Neuronal stem cell (in vitro differentiated cells): ENCODE results near the gene LYZL6.
"Not testable (repeated sequence)": the region's sequence is repeated elsewhere in the genome, so short reads cannot be mapped to it uniquely, and the experiment has no call there.

Source experiments
- DNase-seq: peaks from one replicate; pipeline ENCODE4 v3.0.0-alpha.2; 2013; ENCODE audit warnings: low spot score
- H2AFZ ChIP-seq: one replicate; pipeline ENCODE4 v1.6.1; 2013; ENCODE audit warnings: mild to moderate bottlenecking, low read length, inconsistent platforms
- H2AK5ac ChIP-seq: 2 replicates; pipeline ENCODE4 v1.6.1; 2013; ENCODE audit warnings: low read depth, mild to moderate bottlenecking, inconsistent platforms, low read length, moderate library complexity, mixed read lengths
- H2BK120ac ChIP-seq: 2 replicates; pipeline ENCODE4 v1.6.1; 2013; ENCODE audit warnings: low read depth, mild to moderate bottlenecking, inconsistent platforms, low read length, moderate library complexity, mixed read lengths
- H2BK12ac ChIP-seq: one replicate; pipeline ENCODE4 v1.6.1; 2013; ENCODE audit warnings: low read length, inconsistent platforms
- H2BK15ac ChIP-seq: 2 replicates; pipeline ENCODE4 v1.6.1; 2013; ENCODE audit warnings: mild to moderate bottlenecking, low read length, inconsistent platforms, mixed read lengths
- H2BK5ac ChIP-seq: one replicate; pipeline ENCODE4 v1.6.1; 2013; ENCODE audit warnings: inconsistent platforms, mild to moderate bottlenecking, low read length, moderate library complexity
- H3K14ac ChIP-seq: one replicate; pipeline ENCODE4 v1.6.1; 2013; ENCODE audit warnings: low read length, inconsistent platforms
- H3K18ac ChIP-seq: 2 replicates; pipeline ENCODE4 v1.6.1; 2013; ENCODE audit warnings: low read length, inconsistent platforms
- H3K23ac ChIP-seq: 2 replicates; pipeline ENCODE4 v1.6.1; 2013; ENCODE audit warnings: low read depth, mild to moderate bottlenecking, mixed read lengths, low read length, inconsistent platforms; ENCODE audit not compliant: poor library complexity
- H3K27ac ChIP-seq: replicated peaks from 3 replicates; pipeline ENCODE4 v1.5.1; 2013; ENCODE audit warnings: low read length, inconsistent platforms
- H3K27me3 ChIP-seq, 3 experiments: 2 replicates each; pipeline ENCODE4 v1.6.1; 2013; ENCODE audit warnings: low read length in 3 of 3, mild to moderate bottlenecking in 2 of 3, inconsistent platforms in 1 of 3, low read depth in 1 of 3, mixed read lengths in 1 of 3, moderate library complexity in 1 of 3; ENCODE audit not compliant: control insufficient read depth in 3 of 3, insufficient read depth in 3 of 3
- H3K36me3 ChIP-seq, 2 donors: replicated peaks in 1 of 2; 2 replicates each; pipeline ENCODE4 v1.6.1; 2013; ENCODE audit warnings: low read length in 2 of 2; ENCODE audit not compliant: control insufficient read depth in 2 of 2, insufficient read depth in 2 of 2
- H3K4ac ChIP-seq: 2 replicates; pipeline ENCODE4 v1.6.1; 2013; ENCODE audit warnings: inconsistent platforms, mild to moderate bottlenecking, low read length, moderate library complexity
- H3K4me1 ChIP-seq, 2 donors: 1 replicate in 1 of 2; 2 replicates in 1 of 2; pipeline ENCODE4 v1.6.1; 2013; ENCODE audit warnings: low read length in 2 of 2, low read depth in 1 of 2; ENCODE audit not compliant: control insufficient read depth in 2 of 2, insufficient read depth in 1 of 2
- H3K4me2 ChIP-seq: one replicate; pipeline ENCODE4 v1.6.1; 2013; ENCODE audit warnings: mild to moderate bottlenecking, low read length, inconsistent platforms; ENCODE audit not compliant: insufficient read depth, poor library complexity, severe bottlenecking
- H3K4me3 ChIP-seq, 2 donors: 2 replicates each; pipeline ENCODE4 v1.5.1; 2013; ENCODE audit warnings: low read length in 2 of 2, mild to moderate bottlenecking in 2 of 2, inconsistent platforms in 1 of 2, moderate library complexity in 1 of 2
- H3K79me1 ChIP-seq: one replicate; pipeline ENCODE4 v1.6.1; 2013; ENCODE audit warnings: low read depth, mild to moderate bottlenecking, inconsistent platforms, low read length, moderate library complexity
- H3K9ac ChIP-seq: one replicate; pipeline ENCODE4 v1.6.1; 2013; ENCODE audit warnings: mild to moderate bottlenecking, low read depth, low read length, inconsistent platforms; ENCODE audit not compliant: poor library complexity
- H3K9me3 ChIP-seq, 2 donors: replicated peaks in 1 of 2; 2 replicates each; pipeline versions ENCODE3 to v1.6.1; 2013; ENCODE audit warnings: low read length in 2 of 2, mild to moderate bottlenecking in 2 of 2, inconsistent platforms in 1 of 2, low read depth in 1 of 2, mixed read lengths in 1 of 2, moderate library complexity in 1 of 2; ENCODE audit not compliant: control insufficient read depth in 2 of 2, insufficient read depth in 1 of 2
- H4K8ac ChIP-seq: one replicate; pipeline ENCODE4 v1.6.1; 2013; ENCODE audit warnings: low read depth, mild to moderate bottlenecking, inconsistent platforms, low read length, moderate library complexity
- H4K91ac ChIP-seq: one replicate; pipeline ENCODE4 v1.6.1; 2013; ENCODE audit warnings: low read length, low read depth, mild to moderate bottlenecking, inconsistent platforms; ENCODE audit not compliant: poor library complexity
- WGBS, 2 donors: extraction: QIAGEN DNeasy Blood & Tissue Kit; methylation state at CpG; one replicate each; pipeline ENCODE4 v1.1.7; 2013; ENCODE audit warnings: missing lambda C conversion rate in 2 of 2, mixed read lengths in 1 of 2; ENCODE audit not compliant: insufficient read length in 2 of 2, insufficient replicate concordance in 1 of 2; ENCODE audit errors: extremely low coverage in 2 of 2; 5-methylcytosine and 5-hydroxymethylcytosine counted together

Gene LYZL6

GRCh38 chr17:35898283-35899070 lies 45.0 kb downstream of the LYZL6 start:
- Histone ChIP-seq H3K14ac (no peak overlapping the region), H3K4me3 (no peak overlapping the region), H3K79me1 (no peaks in the 10 kb centered on the region), H3K4me2 (no peak overlapping the region), H3K36me3 (no peaks in the 10 kb centered on the region), H3K4me1 (no peaks in the 10 kb centered on the region), H4K91ac (no peak overlapping the region), H2BK12ac (no peak overlapping the region), H2AFZ (no peak overlapping the region), H2BK5ac (no peak overlapping the region), H3K23ac (no peak overlapping the region), H3K27me3 (peaks cover 0 to 4% (median 0%) of the 10 kb centered on the region in 3 experiments), H3K9me3 (no peaks in the 10 kb centered on the region), H3K9ac (no peak overlapping the region), H2BK15ac (no peak overlapping the region), H3K4ac (no peak overlapping the region), H4K8ac (no peak overlapping the region), H2AK5ac (no peak overlapping the region), H3K18ac (no peak overlapping the region), H3K27ac (no peak overlapping the region), H2BK120ac (no peak overlapping the region)
- DNase-seq, result no peak
- WGBS, 2 donors, result no CpG with 5 or more reads among the region's 6 CpGs

GRCh38 chr17:35897772-35898171 lies 45.7 kb downstream of the LYZL6 start:
- H2BK12ac ChIP-seq, H2BK120ac ChIP-seq, H3K9ac ChIP-seq, H2AK5ac ChIP-seq, H3K79me1 ChIP-seq, H3K27ac ChIP-seq, DNase-seq, H3K23ac ChIP-seq, H3K14ac ChIP-seq, H3K4me3 ChIP-seq, H2AFZ ChIP-seq, H2BK5ac ChIP-seq, H3K27me3 ChIP-seq, H3K36me3 ChIP-seq, H3K4me2 ChIP-seq, H3K4me1 ChIP-seq, H4K91ac ChIP-seq, H2BK15ac ChIP-seq, H4K8ac ChIP-seq, H3K4ac ChIP-seq, H3K18ac ChIP-seq, H3K9me3 ChIP-seq: not testable (repeated sequence)
- no CpG with 5 or more reads among the region's 7 CpGs for WGBS, 2 donors

- no CpG with 5 or more reads among the region's 14 CpGs for WGBS, 2 donors
- H2BK12ac ChIP-seq, result no peak overlapping the region
Measured at GRCh38 chr17:35895636-35896587, 47.6 kb downstream of the LYZL6 start.

GRCh38 chr17:35894206-35894605 lies 49.3 kb downstream of the LYZL6 start:
- Histone ChIP-seq H3K18ac (no peak overlapping the region), H3K14ac (no peak overlapping the region)

More at GRCh38 chr17:35895636-35896587, 47.6 kb downstream of the LYZL6 start:
- Histone ChIP-seq H2BK120ac (no peak overlapping the region), H2BK15ac (no peak overlapping the region), H3K18ac (peak overlapping the region; percentile 27), H3K27me3 (peaks cover 0 to 4% (median 0%) of the 10 kb centered on the region in 3 experiments), H3K9me3 (no peaks in the 10 kb centered on the region), H2AFZ (no peak overlapping the region), H2AK5ac (no peak overlapping the region), H3K79me1 (no peaks in the 10 kb centered on the region), H3K4ac (no peak overlapping the region), H3K4me3 (no peak overlapping the region), H2BK5ac (no peak overlapping the region), H3K23ac (no peak overlapping the region), H4K8ac (no peak overlapping the region), H3K4me1 (no peaks in the 10 kb centered on the region), H3K36me3 (no peaks in the 10 kb centered on the region), H3K4me2 (no peak overlapping the region), H4K91ac (no peak overlapping the region), H3K9ac (no peak overlapping the region), H3K14ac (no peak overlapping the region), H3K27ac (no peak overlapping the region)
- no peak for DNase-seq

More at GRCh38 chr17:35894206-35894605, 49.3 kb downstream of the LYZL6 start:
- Histone ChIP-seq H3K79me1 (no peaks in the 10 kb centered on the region), H2AFZ (no peak overlapping the region), H2BK15ac (no peak overlapping the region), H3K9me3 (peaks cover 0 to 2% of the 10 kb centered on the region in 2 donors), H3K4me1 (peaks cover 0 to 7% of the 10 kb centered on the region in 2 donors), H4K8ac (no peak overlapping the region), H3K4me3 (no peak overlapping the region), H3K4me2 (no peak overlapping the region), H3K36me3 (no peaks in the 10 kb centered on the region), H2AK5ac (no peak overlapping the region), H3K23ac (no peak overlapping the region), H4K91ac (no peak overlapping the region), H3K4ac (no peak overlapping the region), H2BK5ac (no peak overlapping the region), H3K27me3 (no peaks in the 10 kb centered on the region), H3K9ac (no peak overlapping the region), H2BK120ac (no peak overlapping the region), H2BK12ac (no peak overlapping the region), H3K27ac (no peak overlapping the region)
- DNase-seq, result no peak
- WGBS, 2 donors, result no CpG with 5 or more reads among the region's 7 CpGs
